Astrocyte of the cerebellum (primary cell): ENCODE measurements around the gene MS4A4E.

Experiments used
- DNase-seq: peaks from one replicate; pipeline ENCODE4 v3.0.0-alpha.2; 2011; ENCODE audit warnings: low read depth
- H3K4me3 ChIP-seq: 2 replicates; pipeline ENCODE4 v1.5.1; 2011; ENCODE audit warnings: mild to moderate bottlenecking, low read depth, low read length, moderate library complexity
- CTCF ChIP-seq: IDR thresholded peaks from 2 replicates; pipeline ENCODE4 v1.5.1; 2012; ENCODE audit warnings: low read length, low read depth, moderate library complexity, mild to moderate bottlenecking; ENCODE audit errors: missing control alignments
- in situ Hi-C: cut with HindIII; loops from 2 replicates; pipeline ENCODE4 v1.10.0; 2017; ENCODE audit warnings: low sequenced_read_pairs

MS4A4E gene

GRCh38 chr11:60165538-60165937, 77.4 kb downstream of the MS4A4E start:
- in situ Hi-C loops: no loop called here
- no peak for TF ChIP-seq CTCF
- DNase-seq: no peak
- no peak overlapping the region for H3K4me3 ChIP-seq

- DNase-seq: no peak
- no peak for TF ChIP-seq CTCF
- H3K4me3 ChIP-seq: no peak overlapping the region
- in situ Hi-C loops: no loop called here
Observed at GRCh38 chr11:60164550-60165075, 78.3 kb downstream of the MS4A4E start.

- no peak for TF ChIP-seq CTCF
- DNase-seq: no peak
- no peak overlapping the region for H3K4me3 ChIP-seq
- in situ Hi-C loops: no loop called here
Observed at GRCh38 chr11:60161766-60162165, 81.2 kb downstream of the MS4A4E start.

- no peak overlapping the region for H3K4me3 ChIP-seq
- DNase-seq: no peak
- TF ChIP-seq CTCF: no peak
- in situ Hi-C loops: no loop called here
Observed at GRCh38 chr11:60161107-60161506, 81.8 kb downstream of the MS4A4E start.

GRCh38 chr11:60159868-60160267, 83.1 kb downstream of the MS4A4E start:
- in situ Hi-C loops: no loop called here

GRCh38 chr11:60159284-60159683, 83.7 kb downstream of the MS4A4E start:
- no peak for DNase-seq
- TF ChIP-seq CTCF: no peak
- no peak overlapping the region for H3K4me3 ChIP-seq
- in situ Hi-C loops: no loop called here

More at GRCh38 chr11:60159868-60160267, 83.1 kb downstream of the MS4A4E start:
- no peak for TF ChIP-seq CTCF
- DNase-seq: no peak
- no peak overlapping the region for H3K4me3 ChIP-seq

- in situ Hi-C loops: no loop called here
- no peak overlapping the region for H3K4me3 ChIP-seq
- no peak for TF ChIP-seq CTCF
- DNase-seq: no peak
Observed at GRCh38 chr11:60158636-60159035, 84.3 kb downstream of the MS4A4E start.
